Measurements from ENCODE around the gene SUPT3H. TPM values are rescaled to one million over a fixed set of nuclear protein-coding genes. Genes with fewer than 3 reads are reported as not detected.

The SUPT3H gene
- total RNA-seq, 3 donors from 2014 or later (not counting 1 experiment from before 2014, with no cell fraction given): 7.3 to 10.9 (median 9.9) TPM

DNA sequence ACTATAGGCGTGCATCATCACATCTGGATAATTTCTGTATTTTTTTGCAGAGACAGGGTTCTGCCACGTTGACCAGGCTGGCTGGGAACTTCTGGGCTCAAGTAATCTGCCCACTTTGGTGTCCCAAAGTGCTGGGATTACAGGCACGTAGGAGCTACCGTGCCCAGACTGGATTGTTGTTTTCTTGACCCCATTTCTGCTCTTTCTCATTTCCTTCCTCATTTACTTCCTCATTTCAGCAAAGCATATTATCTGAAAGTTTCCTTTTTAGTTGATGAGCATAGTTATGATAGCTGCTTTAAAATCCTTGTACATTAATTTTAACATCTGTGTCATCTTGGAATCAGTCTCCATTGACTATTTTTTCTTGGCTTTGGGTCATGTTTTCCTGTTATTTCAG is 350.6 kb downstream of the SUPT3H start:
- H3K4me3 ChIP-seq (ENCODE audit: low read length): no peak overlapping the region
- Mint-ChIP-seq H3K9me3 (peaks cover 2 to 6% of the 10 kb centered on the region in 2 donors), H3K36me3 (peaks cover 14% of the 10 kb centered on the region), H3K4me1 (peaks cover 6 to 8% of the 10 kb centered on the region in 2 donors), H3K27me3 (ENCODE audit: low read depth in 2 of 2) (no peaks in the 10 kb centered on the region), H3K27ac (no peak overlapping the region), H3K4me3 (no peak overlapping the region)
- 74% methylated on average over 4 of the region's 4 CpGs for WGBS (ENCODE audit: insufficient coverage)
- H3K36me3 ChIP-seq (ENCODE audit: control insufficient read depth, insufficient read depth, low read length): no peaks in the 10 kb centered on the region
- ATAC-seq: no peak
- no peaks in the 10 kb centered on the region for H3K27me3 ChIP-seq (ENCODE audit: control insufficient read depth, insufficient read depth, low read length)
- H3K9me3 ChIP-seq (ENCODE audit: control insufficient read depth, insufficient read depth, low read length): no peaks in the 10 kb centered on the region
- no peak for DNase-seq
- H3K4me1 ChIP-seq (ENCODE audit: control insufficient read depth, insufficient read depth, low read length): no peaks in the 10 kb centered on the region
- H3K27ac ChIP-seq (ENCODE audit: low read length): no peak overlapping the region
- intact Hi-C loops (cut with micrococcal nuclease): no loop called here
- TF ChIP-seq, protein P1, sequence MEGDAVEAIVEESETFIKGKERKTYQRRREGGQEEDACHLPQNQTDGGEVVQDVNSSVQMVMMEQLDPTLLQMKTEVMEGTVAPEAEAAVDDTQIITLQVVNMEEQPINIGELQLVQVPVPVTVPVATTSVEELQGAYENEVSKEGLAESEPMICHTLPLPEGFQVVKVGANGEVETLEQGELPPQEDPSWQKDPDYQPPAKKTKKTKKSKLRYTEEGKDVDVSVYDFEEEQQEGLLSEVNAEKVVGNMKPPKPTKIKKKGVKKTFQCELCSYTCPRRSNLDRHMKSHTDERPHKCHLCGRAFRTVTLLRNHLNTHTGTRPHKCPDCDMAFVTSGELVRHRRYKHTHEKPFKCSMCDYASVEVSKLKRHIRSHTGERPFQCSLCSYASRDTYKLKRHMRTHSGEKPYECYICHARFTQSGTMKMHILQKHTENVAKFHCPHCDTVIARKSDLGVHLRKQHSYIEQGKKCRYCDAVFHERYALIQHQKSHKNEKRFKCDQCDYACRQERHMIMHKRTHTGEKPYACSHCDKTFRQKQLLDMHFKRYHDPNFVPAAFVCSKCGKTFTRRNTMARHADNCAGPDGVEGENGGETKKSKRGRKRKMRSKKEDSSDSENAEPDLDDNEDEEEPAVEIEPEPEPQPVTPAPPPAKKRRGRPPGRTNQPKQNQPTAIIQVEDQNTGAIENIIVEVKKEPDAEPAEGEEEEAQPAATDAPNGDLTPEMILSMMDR (IDR thresholded peaks at IDR 0.05): no peak

DNA sequence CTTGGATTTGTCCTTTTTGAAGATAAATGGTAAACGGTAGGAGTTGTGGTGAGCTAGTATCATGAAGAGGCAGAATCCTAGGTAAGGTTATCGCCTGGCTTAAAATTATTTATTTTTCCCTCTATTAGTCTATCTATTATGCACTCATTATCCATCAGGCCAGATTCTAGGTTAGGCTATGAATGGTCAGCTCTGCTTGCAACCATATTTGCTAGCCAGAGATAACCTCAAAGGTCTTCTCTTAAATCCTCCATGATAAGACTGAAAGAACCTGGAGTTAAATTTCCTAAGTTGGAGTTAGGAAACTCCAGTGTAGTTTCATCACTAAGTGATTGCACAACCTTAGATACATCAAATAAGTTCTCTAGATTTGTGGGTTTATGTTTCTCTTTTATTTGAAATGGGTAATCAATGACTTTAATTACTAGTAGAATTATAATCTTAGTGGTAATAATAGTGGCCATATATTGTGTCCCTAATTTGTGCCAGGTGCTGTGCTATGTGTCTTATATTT is 351.7 kb downstream of the SUPT3H start:
- no peak for ATAC-seq
- H3K4me1 ChIP-seq (ENCODE audit: control insufficient read depth, insufficient read depth, low read length): no peaks in the 10 kb centered on the region
- no peaks in the 10 kb centered on the region for H3K27me3 ChIP-seq (ENCODE audit: control insufficient read depth, insufficient read depth, low read length)
- Mint-ChIP-seq H3K36me3 (peaks cover 14% of the 10 kb centered on the region), H3K9me3 (peaks cover 2 to 6% of the 10 kb centered on the region in 2 donors), H3K27me3 (ENCODE audit: low read depth in 2 of 2) (no peaks in the 10 kb centered on the region), H3K4me3 (no peak overlapping the region), H3K27ac (no peak overlapping the region), H3K4me1 (peaks cover 16 to 19% of the 10 kb centered on the region in 2 donors)
- no peaks in the 10 kb centered on the region for H3K36me3 ChIP-seq (ENCODE audit: control insufficient read depth, insufficient read depth, low read length)
- no peak overlapping the region for H3K27ac ChIP-seq (ENCODE audit: low read length)
- intact Hi-C loops (cut with micrococcal nuclease): no loop called here
- no peak for DNase-seq
- TF ChIP-seq, protein P1 (IDR thresholded peaks at IDR 0.05): no peak
- H3K4me3 ChIP-seq (ENCODE audit: low read length): no peak overlapping the region
- WGBS (ENCODE audit: insufficient coverage): 100% methylated on average over 1 of the region's 2 CpGs
- no peaks in the 10 kb centered on the region for H3K9me3 ChIP-seq (ENCODE audit: control insufficient read depth, insufficient read depth, low read length)

DNA sequence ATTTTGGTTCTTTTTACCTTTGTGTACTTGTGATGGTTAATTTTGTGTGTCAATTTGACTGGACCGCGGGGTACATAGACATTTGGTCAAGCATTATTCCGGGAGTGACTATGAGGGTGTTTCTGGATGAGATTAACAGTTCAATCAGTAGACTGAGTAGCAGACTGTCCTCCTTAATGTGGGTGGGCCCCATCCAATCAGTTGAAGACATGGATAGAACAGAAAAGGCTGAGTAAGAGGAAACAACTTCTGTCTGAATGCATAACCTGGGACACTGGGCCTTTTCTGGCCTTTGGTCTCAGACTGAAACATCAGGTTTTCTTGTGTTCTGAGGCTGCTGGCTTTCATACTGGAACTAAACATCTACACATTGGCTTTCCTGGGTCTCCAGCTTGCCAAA is 353.1 kb downstream of the SUPT3H start:
- H3K27me3 ChIP-seq (ENCODE audit: control insufficient read depth, insufficient read depth, low read length): no peaks in the 10 kb centered on the region
- Mint-ChIP-seq H3K27ac (no peak overlapping the region), H3K9me3 (peaks cover 2 to 6% of the 10 kb centered on the region in 2 donors), H3K36me3 (peaks cover 14% of the 10 kb centered on the region), H3K27me3 (ENCODE audit: low read depth in 2 of 2) (no peaks in the 10 kb centered on the region), H3K4me3 (no peak overlapping the region), H3K4me1 (peaks cover 16 to 20% of the 10 kb centered on the region in 2 donors)
- H3K36me3 ChIP-seq (ENCODE audit: control insufficient read depth, insufficient read depth, low read length): no peaks in the 10 kb centered on the region
- WGBS (ENCODE audit: insufficient coverage): 94% methylated on average over 3 of the region's 3 CpGs
- DNase-seq (no peak), ATAC-seq (no peak)
- H3K9me3 ChIP-seq (ENCODE audit: control insufficient read depth, insufficient read depth, low read length): no peaks in the 10 kb centered on the region
- intact Hi-C loops (cut with micrococcal nuclease): no loop called here
- H3K4me3 ChIP-seq (ENCODE audit: low read length): no peak overlapping the region
- TF ChIP-seq, protein P1 (IDR thresholded peaks at IDR 0.05): no peak
- no peak overlapping the region for H3K27ac ChIP-seq (ENCODE audit: low read length)
- no peaks in the 10 kb centered on the region for H3K4me1 ChIP-seq (ENCODE audit: control insufficient read depth, insufficient read depth, low read length)

DNA sequence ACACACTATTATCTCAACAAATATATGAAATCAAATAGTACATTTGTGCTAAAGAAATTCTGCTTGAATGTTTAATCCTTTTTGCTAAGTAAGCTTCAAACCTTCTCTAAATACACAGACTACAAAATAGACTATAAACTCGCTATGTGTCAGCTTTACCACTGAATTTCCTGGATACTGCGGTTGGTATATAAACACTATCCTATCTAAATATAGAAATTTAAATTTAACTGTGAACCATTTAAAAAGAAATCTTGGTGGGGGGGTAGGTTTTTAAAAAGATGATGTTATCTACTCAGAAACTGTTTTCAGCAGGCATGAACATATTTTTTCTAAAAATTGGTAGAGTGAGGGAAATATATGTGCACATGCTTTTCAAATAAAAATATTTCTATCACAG is 356.1 kb downstream of the SUPT3H start:
- H3K27me3 ChIP-seq (ENCODE audit: control insufficient read depth, insufficient read depth, low read length): no peaks in the 10 kb centered on the region
- no peak overlapping the region for H3K4me3 ChIP-seq (ENCODE audit: low read length)
- no CpG with 5 or more reads among the region's 2 CpGs for WGBS (ENCODE audit: insufficient coverage)
- H3K4me3 Mint-ChIP-seq: no peak overlapping the region
- intact Hi-C loops (cut with micrococcal nuclease): no loop called here
- no peaks in the 10 kb centered on the region for H3K9me3 ChIP-seq (ENCODE audit: control insufficient read depth, insufficient read depth, low read length)
- H3K27ac Mint-ChIP-seq: peak overlapping the region; percentile 37 to 58
- H3K36me3 Mint-ChIP-seq: peaks cover 7% of the 10 kb centered on the region
- ATAC-seq: peak; percentile 46 to 76 (median 76)
- H3K4me1 ChIP-seq (ENCODE audit: control insufficient read depth, insufficient read depth, low read length): no peaks in the 10 kb centered on the region
- no peaks in the 10 kb centered on the region for H3K36me3 ChIP-seq (ENCODE audit: control insufficient read depth, insufficient read depth, low read length)
- peak in 1 of 2 donors; percentile 53 for DNase-seq
- H3K27ac ChIP-seq (ENCODE audit: low read length): no peak overlapping the region
- peaks cover 16 to 20% of the 10 kb centered on the region in 2 donors for H3K4me1 Mint-ChIP-seq
- H3K27me3 Mint-ChIP-seq (ENCODE audit: low read depth in 2 of 2): no peaks in the 10 kb centered on the region
- H3K9me3 Mint-ChIP-seq: peaks cover 2 to 3% of the 10 kb centered on the region in 2 donors
- TF ChIP-seq, protein P1 (IDR thresholded peaks at IDR 0.05): no peak
